Amniotic epithelial cell (primary cell): ENCODE data around the gene FCN2.

ENCODE experiments used
- DNase-seq: peaks from one replicate; pipeline ENCODE4 v3.0.0-alpha.2; 2010; ENCODE audit warnings: low read depth

The FCN2 gene

GRCh38 chr9:134912126-134912840, 31.7 kb downstream of the FCN2 start:
- no peak for DNase-seq

- no peak for DNase-seq
Measured at GRCh38 chr9:134913041-134913712, 32.6 kb downstream of the FCN2 start.

DNA sequence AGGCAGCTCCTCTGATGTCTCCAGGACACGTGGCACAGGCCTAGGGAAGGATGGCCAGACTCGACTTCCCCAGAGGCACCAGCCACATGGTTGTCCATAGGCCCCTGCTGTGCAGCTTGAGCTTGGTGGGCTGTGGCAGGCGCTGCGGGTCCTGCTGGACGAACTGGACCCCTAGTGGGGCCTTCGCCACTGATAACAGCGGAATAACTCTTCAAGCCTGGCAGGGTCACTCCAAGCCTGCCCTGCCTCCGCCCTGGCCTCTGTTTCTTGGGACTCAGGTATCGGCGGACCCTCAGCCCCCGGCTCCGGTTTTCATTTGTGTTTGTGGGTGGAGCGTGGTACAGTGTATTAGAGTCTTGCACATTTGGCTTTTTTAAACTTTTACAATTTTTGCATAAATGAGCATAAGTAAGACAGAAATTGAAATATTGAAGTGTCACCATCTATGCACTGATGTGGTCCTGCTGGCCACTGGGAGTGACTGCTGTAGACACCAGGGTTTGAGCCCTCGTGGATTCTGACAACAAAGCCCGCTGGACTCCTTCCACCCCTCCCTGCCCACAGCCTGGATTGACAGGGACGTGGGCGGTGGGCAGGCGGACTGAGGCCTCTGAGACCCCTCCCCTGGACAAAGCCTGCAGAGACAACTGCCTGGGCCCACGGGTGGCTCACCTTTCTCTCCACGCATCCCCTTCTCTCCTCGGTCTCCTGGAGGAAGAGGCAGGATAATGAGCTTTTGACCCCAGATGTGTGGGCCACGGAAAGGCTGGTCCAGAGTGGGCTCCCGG, 33.3 kb downstream of the FCN2 start:
- no peak for DNase-seq

- DNase-seq: no peak
Measured at GRCh38 chr9:134914501-134914834, 33.9 kb downstream of the FCN2 start.

DNA sequence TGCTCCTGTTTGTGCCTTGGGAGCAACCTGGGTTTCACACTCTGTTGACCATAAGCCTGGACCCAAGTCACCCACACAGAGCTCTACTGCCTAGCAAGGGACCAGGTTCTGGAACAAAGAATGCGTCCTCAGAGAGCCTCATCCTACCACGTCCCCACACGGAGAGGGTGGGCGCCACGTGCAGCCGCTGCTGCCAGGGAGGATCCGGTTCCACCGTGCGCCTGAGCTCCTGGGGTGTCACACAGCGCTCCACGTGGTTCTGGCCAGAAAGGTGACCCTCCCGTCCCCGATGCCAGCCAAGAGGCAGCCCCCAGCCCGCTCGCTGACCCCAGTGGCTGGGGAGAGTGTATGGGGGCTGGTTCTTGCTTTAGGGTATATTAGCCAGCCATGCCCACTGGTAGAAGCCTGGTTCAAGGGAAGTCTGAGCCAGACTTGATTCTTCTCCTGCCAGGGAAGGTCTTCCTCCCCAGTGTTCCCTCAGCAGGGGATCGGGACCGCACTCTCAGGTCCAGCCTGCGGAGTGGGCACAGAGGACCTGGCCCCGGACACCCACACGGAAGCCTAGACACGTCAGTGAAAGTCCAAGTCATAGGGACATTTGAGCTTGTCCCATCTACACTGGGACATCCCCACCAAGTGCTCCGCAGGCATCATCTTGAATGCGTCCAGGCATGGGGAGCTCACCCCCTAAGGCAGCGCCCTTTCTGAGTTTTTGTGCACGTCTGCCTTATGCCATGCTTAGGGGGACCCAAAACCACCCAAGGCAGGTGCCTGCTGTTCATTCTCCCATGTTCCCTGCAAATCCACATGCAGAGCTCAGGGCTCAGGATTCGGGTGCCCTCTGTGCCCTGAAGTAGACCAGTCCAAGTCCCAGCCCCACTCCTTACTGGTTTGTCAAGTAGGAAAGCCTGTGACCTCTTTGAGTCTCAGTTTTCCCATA, 34.7 kb downstream of the FCN2 start:
- DNase-seq: no peak

DNA sequence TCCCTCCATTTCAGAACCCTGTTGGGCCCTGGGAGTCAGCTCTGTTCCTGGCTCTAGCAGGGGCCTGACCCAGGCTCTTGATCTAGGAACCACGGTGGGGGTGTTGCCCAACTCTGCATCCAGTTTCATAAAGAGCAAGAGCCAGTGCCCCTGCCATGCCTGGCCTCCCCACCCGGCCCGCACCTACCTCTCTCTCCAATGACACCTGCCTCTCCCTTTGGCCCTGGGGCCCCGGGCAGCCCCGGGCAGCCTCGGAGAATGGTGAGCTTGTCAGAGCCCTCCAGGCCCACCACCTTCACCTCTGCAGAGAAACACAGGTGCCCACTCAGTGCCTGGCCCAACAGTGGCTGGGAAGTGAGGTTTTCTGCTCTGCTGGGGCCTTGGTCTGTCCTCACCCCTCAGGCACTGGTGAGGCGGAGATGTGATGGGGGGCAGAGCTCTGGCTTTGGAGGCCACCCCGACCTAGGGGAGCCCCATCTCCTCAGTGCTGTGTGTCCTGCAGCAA, 35.6 kb downstream of the FCN2 start:
- DNase-seq: no peak

- no peak for DNase-seq
Measured at GRCh38 chr9:134917431-134918373, 37.1 kb downstream of the FCN2 start, which contains the start of gene FCN1. TSS of gene FCN1 (minus strand) at chr9:134917912. CDS start at chr9:134917871, 41 bp downstream.

GRCh38 chr9:134918646-134919045, 38.0 kb downstream of the FCN2 start:
- DNase-seq: no peak

- DNase-seq: no peak
Measured at GRCh38 chr9:134919303-134919702, 38.7 kb downstream of the FCN2 start.

- DNase-seq: no peak
Measured at GRCh38 chr9:134922066-134922931, 41.7 kb downstream of the FCN2 start.

GRCh38 chr9:134922932-134923240, 42.3 kb downstream of the FCN2 start:
- no peak for DNase-seq

DNA sequence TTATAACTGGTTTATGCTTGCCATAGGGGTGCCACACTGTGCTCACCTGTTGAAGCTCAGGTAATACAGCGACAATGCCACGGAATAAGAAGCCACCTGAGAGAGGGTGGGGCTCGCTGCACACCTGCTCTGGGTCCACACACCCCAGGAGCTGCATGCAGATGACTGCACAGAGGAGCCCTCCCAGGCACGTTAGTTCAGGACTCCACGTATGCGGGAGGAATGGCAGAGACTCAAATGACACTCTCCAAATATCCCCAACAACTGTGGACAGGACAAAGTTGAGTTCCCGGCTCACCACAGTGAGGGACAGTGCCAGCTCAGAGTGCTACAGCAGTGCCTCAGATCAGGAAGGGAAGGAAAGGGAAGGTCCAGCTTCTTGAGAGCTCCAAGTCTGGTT, 42.9 kb downstream of the FCN2 start:
- DNase-seq: no peak

DNA sequence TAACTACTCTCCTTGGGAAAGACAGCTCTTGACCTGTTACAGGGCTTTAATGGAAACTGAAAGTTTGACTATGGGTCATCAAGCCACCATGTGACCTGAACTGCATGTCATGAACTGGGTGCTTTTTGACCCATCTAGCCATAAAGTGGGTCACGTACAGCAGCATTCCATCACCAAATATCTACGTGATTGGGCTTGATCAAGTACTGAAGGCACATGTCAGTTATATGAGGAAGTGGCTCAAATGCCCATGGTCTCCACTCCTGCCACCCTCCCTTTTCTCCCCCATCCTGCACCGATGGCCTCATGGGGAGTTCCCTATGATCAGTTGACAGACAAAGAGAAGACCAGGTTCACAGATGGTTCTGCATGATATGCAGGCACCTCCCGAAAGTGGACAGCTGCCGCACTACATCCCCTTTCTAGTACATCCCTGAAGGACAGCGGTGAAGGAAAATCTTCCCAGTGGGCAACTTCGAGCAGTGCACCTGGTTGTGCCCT, 44.5 kb downstream of the FCN2 start:
- no peak for DNase-seq

DNA sequence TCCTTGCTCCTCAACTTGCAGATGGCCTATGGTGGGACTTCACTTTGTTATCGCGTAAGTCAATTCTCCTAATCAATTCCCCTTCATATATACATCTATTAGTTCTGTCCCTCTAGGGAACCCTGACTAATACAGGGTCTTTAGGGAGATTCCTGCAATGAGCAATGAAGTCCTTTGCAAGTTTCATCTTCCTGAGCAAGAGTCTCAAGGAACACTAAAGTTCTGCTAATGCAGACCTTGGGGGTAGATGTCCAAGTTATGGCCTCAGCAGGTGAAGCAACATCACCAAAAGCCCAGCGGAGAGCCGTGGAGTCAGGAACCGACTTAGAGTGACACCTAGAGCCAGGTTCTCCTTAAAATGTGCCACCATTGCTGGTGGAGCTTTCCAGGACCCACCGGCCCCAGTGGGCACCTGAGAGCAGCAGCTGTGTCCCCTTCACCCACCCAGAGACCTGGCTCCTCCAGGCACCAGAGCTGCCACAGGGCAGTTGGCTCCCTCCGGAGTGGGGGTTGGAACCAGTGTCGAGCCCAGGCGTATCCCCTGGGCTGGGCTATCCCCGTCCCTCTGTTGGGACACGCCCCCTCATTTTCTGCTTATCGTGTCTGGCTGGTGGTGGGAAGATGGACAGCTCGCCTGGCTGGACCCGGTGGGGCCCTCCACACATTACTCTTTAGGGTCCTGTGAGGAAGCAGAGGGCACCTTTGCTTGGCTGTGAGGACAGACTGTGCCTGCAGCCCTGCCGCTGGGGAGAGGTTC, 48.0 kb downstream of the FCN2 start:
- DNase-seq: no peak

DNA sequence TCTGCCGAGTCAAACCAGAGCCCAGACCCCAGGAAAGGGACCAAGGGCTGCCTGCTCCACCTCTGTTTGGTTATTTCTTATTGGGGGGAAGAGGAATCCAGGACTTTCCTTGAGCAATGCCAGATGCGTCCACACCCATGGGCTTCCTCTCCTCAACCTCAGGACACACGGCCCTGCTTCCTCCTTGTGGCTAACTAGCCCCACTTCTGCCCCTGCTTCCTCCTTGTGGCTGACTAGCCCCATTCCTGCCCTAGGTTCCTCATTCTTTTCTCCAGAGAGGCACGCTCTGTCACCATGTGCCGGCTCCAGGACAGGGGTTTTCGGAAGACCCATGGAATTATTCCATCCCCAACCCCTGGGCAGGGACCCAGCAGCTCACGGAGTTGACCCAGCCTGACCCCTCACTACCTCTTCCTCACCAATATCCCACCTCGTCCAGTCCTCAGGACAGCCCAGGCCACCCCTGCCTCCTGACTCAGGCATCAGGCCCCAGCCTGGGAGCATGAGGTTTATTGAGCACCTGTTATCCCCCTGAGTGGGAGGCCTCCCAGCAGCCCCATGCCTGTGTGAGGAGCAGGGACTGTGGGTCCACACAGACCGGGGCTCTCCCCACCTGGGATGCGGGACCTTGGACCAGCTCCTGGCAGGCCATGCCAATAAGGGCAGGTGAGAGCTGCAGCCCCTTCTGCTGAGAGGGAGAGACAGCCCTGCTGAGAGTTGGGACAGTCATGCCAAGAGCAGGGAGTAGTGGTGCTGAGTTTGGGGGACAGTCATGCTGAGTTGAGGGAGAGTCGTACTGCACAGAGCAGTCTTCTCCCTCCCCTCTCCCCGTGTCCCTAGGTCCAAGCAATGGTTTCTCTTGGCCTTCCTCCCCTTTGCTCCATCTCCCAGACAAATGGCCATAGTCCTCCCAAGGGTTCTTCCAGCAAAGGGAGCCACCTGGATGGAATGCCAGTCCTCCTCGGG, 48.9 kb downstream of the FCN2 start:
- DNase-seq: no peak

DNA sequence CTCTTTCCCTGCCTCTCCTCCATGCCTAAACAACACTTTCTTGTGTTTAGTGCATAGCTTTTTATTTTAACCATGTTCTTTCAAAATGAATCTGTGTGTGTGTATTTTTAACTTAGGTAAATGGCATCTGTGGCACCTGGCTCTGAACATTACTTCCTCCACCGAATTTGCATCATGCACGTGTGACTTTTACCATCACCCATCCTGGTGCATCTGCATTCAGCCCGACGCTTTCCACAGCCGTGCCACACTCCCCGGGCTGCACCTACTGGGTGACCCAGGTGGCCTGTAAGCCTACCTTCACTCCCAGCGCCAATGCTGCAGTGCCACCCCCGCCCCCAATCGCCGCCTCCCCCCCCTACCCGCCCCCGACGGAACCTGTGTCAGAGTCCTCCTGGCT, 49.8 kb downstream of the FCN2 start:
- DNase-seq: no peak

DNA sequence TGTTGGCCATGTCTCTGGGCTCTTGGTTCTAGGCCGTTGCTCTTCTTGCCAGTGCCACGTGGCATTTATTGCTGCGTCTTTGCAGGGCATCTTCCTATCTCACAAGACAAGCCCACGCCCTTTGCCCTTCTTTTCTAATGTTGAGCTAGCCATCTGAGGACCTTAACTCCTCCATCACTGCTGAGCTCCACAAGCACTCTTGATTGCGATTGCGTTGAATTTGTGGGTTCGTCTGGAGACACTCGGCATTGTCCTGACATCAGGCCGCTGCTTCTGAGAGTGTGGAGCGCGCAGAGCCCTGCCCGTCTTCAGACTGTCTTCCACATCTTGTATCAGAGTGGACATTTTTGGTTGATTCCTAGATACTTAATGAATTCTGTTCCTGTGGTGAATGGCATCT, 51.6 kb downstream of the FCN2 start:
- no peak for DNase-seq

DNA sequence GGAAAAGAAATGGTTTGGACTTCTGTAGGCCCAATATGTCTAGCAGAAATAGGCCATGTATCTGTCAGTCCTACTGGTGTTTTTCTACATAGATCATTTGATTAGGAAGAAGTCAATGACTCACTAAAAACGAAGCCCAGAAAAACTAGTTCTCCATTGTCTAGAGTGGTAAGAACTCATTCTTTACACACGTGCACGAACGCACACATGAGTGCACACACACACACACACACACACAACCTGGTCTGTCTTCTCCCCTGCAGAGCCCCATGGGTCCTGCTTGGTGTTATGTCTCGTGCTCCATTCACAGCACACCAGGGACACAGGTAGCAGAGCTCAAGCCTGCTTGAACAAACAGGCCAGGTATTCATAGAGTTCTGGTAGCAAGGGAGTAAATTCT, 52.0 kb downstream of the FCN2 start:
- no peak for DNase-seq
